ENCODE results near the gene SV2C. TPM values are rescaled to one million over a fixed set of nuclear protein-coding genes. Genes with fewer than 3 reads are reported as not detected.

The SV2C gene
- total RNA-seq, 1 experiment from 2014 or later: not detected

GRCh38 chr5:76402886-76403765, 319.9 kb downstream of the SV2C start, which contains the start of gene IQGAP2:
IQGAP2 (plus strand) TSS chr5:76403285; CDS start chr5:76403546, 261 bp downstream.
- ChIA-PET CTCF (interaction anchor here (0.5 to 1.0 kb wide), 4 partner anchors 14 to 514 kb away, joined by 3 to 4 read pairs (median 4); no protein-coding TSS in a partner anchor), RAD21 (ENCODE audit: low non-redundant PET in 1 of 2, low total read pairs in 2 of 2, uncharacterized antibody in 2 of 2, unreplicated experiment in 2 of 2) (no interaction called here), POLR2A (no interaction called here)
- no peaks in the 10 kb centered on the region for H3K9me3 ChIP-seq (ENCODE audit: control insufficient read depth in 1 of 2, insufficient read depth in 1 of 2, low read depth in 1 of 2, low read length in 2 of 2)
- BruUV-seq (replicated peaks): no TSS peak
- H3K9ac ChIP-seq (ENCODE audit: low read length): peak within 1 kb of the TSS; percentile 41
- no peaks in the 10 kb centered on the region for H4K20me1 ChIP-seq (ENCODE audit: insufficient read depth)
- H3K79me2 ChIP-seq (ENCODE audit: insufficient read depth, low read length): no peaks in the 10 kb centered on the region
- H3K4me3 ChIP-seq (replicated peaks in 1 of 2; ENCODE audit: low read depth in 1 of 2, low read length in 2 of 2): peak within 1 kb of the TSS; percentile 52 to 66
- H3K4me2 ChIP-seq (ENCODE audit: low read length): peak within 1 kb of the TSS; percentile 99
- H2AFZ ChIP-seq (ENCODE audit: low read depth, low read length, poor library complexity, severe bottlenecking): peak within 1 kb of the TSS; percentile 94
- ATAC-seq (peak; percentile 91), DNase-seq (ENCODE audit: low read depth, low spot score) (peak; percentile 37)
- H3K27me3 ChIP-seq (ENCODE audit: insufficient read depth, low read length): peaks cover 14% of the 10 kb centered on the region; the same call in 1 of the 2 replicates
- TF ChIP-seq JUND (IDR thresholded peaks at IDR 0.05) (no peak), YY1 (IDR thresholded peaks at IDR 0.05; ENCODE audit: extremely low read depth, insufficient replicate concordance, low read depth, low read length) (no peak), POLR2AphosphoS5 (IDR thresholded peaks at IDR 0.05; ENCODE audit: low read depth, low read length) (no peak), REST (IDR thresholded peaks at IDR 0.05; ENCODE audit: low read depth) (no peak), RAD21 (IDR thresholded peaks at IDR 0.05; ENCODE audit: low read depth) (peak; percentile 55), MAX (IDR thresholded peaks at IDR 0.05) (peak; percentile 31; the same call in 1 of the 2 replicates), SIN3A (IDR thresholded peaks at IDR 0.05; ENCODE audit: low read depth) (peak; percentile 42; the same call in 1 of the 2 replicates), CTCF (IDR thresholded peaks at IDR 0.05 in 2 of 3, conservative IDR thresholded peaks at IDR 0.05 in 1 of 3; ENCODE audit: borderline replicate concordance in 1 of 3, insufficient read depth in 1 of 3, low read depth in 2 of 3, low read length in 2 of 3) (peak; percentile 39 to 75 (median 71); a peak in 5 of 6 replicates), ATF3 (IDR thresholded peaks at IDR 0.05) (no peak), ELF1 (IDR thresholded peaks at IDR 0.05; ENCODE audit: borderline replicate concordance, low read depth) (no peak), SP1 (IDR thresholded peaks at IDR 0.05; ENCODE audit: low read depth) (no peak)
- H3K9me2 ChIP-seq (ENCODE audit: insufficient read depth): no peaks in the 10 kb centered on the region
- intact Hi-C loops (cut with micrococcal nuclease): loop anchor here (2.0 kb wide), 1 partner anchor 142 kb away; no protein-coding TSS in a partner anchor
- H3K27ac ChIP-seq (ENCODE audit: low read depth, low read length): no peak within 1 kb of the TSS; the same call in 1 of the 2 replicates
- H3K36me3 ChIP-seq (ENCODE audit: control insufficient read depth in 1 of 2, insufficient read depth in 2 of 2, low read length in 2 of 2): no peaks in the 10 kb centered on the region
- H3K4me1 ChIP-seq (ENCODE audit: control insufficient read depth in 1 of 2, insufficient read depth in 2 of 2, low read length in 2 of 2): peaks cover 5 to 19% of the 10 kb centered on the region in 2 experiments; a peak in 2 of 4 replicates

All from HCT116 (cell line).